Heart right ventricle (tissue), 16 donors: ENCODE measurements around the gene BRMS1L. TPM values are rescaled to one million over a fixed set of nuclear protein-coding genes. Genes with fewer than 3 reads are reported as not detected.

Experiments used
- ATAC-seq, 8 donors: fragments of 200-7000 bp; cut with Tn5 transposase; one replicate each; pipeline ENCODE4 v1.9.1; 2020; ENCODE audit warnings: mild to moderate bottlenecking in 8 of 8, moderate library complexity in 8 of 8, moderate number of reproducible peaks in 1 of 8
- DNase-seq, 2 donors: peaks; one replicate each; pipeline ENCODE4 v3.0.0-alpha.2; 2020
- H3K27ac ChIP-seq, 10 donors: fragments of 200-600 bp; sonication (generic) in 2 of 10; one replicate each; pipeline versions ENCODE4 v1.5.0 to v1.8.0; 2020 to 2022; ENCODE audit warnings: mild to moderate bottlenecking in 3 of 10
- H3K27me3 ChIP-seq, 7 donors: fragments of 200-600 bp; one replicate each; pipeline ENCODE4 v1.8.0; 2021 to 2022; ENCODE audit warnings: mild to moderate bottlenecking in 2 of 7
- H3K36me3 ChIP-seq, 9 donors: fragments of 200-600 bp; sonication (generic) in 1 of 9; one replicate each; pipeline versions ENCODE4 v1.5.0 to v1.8.0; 2020 to 2022; ENCODE audit warnings: mild to moderate bottlenecking in 2 of 9
- H3K4me1 ChIP-seq, 9 donors: fragments of 200-600 bp; sonication (generic) in 1 of 9; one replicate each; pipeline versions ENCODE4 v1.5.0 to v1.8.0; 2020 to 2022; ENCODE audit warnings: mild to moderate bottlenecking in 4 of 9
- H3K4me3 ChIP-seq, 10 donors: fragments of 200-600 bp; sonication (generic) in 2 of 10; one replicate each; pipeline versions ENCODE4 v1.5.0 to v1.8.0; 2020 to 2022; ENCODE audit warnings: mild to moderate bottlenecking in 7 of 10, moderate library complexity in 2 of 10
- H3K9me3 ChIP-seq, 11 donors: fragments of 200-600 bp in 10 of 11; sonication (generic) in 2 of 11; one replicate each; pipeline versions ENCODE4 v1.5.0 to v1.8.0; 2013 to 2022; ENCODE audit warnings: mild to moderate bottlenecking in 2 of 11, control low read depth in 1 of 11, moderate library complexity in 1 of 11
- WGBS, 2 donors: extraction: QIAGEN DNeasy Blood & Tissue Kit; methylation state at CpG; one replicate each; pipeline ENCODE4 v1.1.7; 2013; ENCODE audit warnings: inconsistent platforms in 1 of 2; 5-methylcytosine and 5-hydroxymethylcytosine counted together
- intact Hi-C, 10 donors: fragments of 100-400 bp; cut with DNase I; formaldehyde crosslinking; loops; one replicate each; pipeline versions ENCODE4 v1.11.1 to v1.14.2; 2022
- polyA plus RNA-seq, 2 donors: library from polyadenylated mRNA; stranded (reverse); fragments of 200-250 nt; gene quantifications; one replicate each; pipeline ENCODE4 v1.2.3, GENCODE V29; 2013
- total RNA-seq, 10 donors: library from RNA; stranded (reverse); fragmentation: NEBNext Ultra II Directional in 3 of 10; extraction: Animal tissue kit (Norgen Biotek cat#: 25700) in 3 of 10; gene quantifications; one replicate each; pipeline versions ENCODE4 v1.2.1 to v1.2.4, GENCODE V29; 2021 to 2023
- TF ChIP-seq, protein P1 (sequence below), 9 donors: fragments of 200-600 bp; sonication (generic) in 2 of 9; IDR thresholded peaks; one replicate each; pipeline versions ENCODE4 v1.5.0 to v1.8.0; 2021 to 2022; ENCODE audit warnings: antibody characterized with exemption in 9 of 9, mild to moderate bottlenecking in 5 of 9, moderate library complexity in 1 of 9
- donor health status: Arrhythmogenic right ventricular cardiomyopathy.
- donor health status: ischemic (EF 13 %, LVEDD 7.1; RV severe dilation, severe dysfunction).
- donor health status: healthy with polysubstance abuse.
- donor health status: DM: no; HTN: yes; CAD: no.
- donor health status: DM: no; HTN: no; CAD: no.
- donor health status: ischemic (EF 25% LVEDD 6.9; RV normal size, moderate dysfunction).
- donor health status: ischemic (EF 25% LVEDD 5.7; RV mildly dilated, moderate dysfunction).
- donor health status: healthy.
- donor health status: DM: yes; HTN: yes; CAD: no.
- donor health status: Ischemic cardiomyopathy.
- donor health status: ischemic (EF 35%, LVEDD 5.7; RV mildly dilated, moderate dysfunction).
- donor health status: nonischemic (EF 11% LVEDD 7.7; RV severe dilation, severe dysfunction).
- donor health status: DM: yes; HTN: yes; CAD: no.
- donor health status: PGD.
- donor health status: ischemic (EF 29% LVEDD 5.4; RV normal size, mild dysfunction).
- donor health status: nonischemic (EF 23%, LVEDD 6.1; RV moderate dilation, normal function).

Gene BRMS1L
- total and polyA plus RNA-seq, 12 donors, result 2.9 to 14.0 (median 11.3) TPM

DNA sequence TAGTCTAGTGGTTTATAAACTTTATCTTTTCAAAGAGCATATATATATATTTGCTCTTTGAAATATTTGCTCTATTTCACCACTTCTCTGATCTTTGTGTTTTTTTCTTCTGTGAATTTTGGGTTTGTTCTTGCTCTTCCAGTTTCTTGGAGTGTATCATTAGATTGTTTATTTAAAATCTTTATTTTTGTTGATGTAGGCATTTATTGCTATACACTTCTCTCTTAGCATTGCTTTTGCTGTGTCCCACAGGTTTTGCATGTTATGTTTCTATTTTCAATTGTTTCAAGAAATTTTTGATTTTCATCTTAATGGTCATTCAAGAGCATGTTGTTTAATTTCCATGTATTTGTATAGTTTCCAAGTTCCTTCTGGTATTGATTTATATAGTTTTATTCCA, 69.1 kb downstream of the BRMS1L start:
- Histone ChIP-seq H3K27me3 (no peaks in the 10 kb centered on the region), H3K4me3 (no peak overlapping the region), H3K27ac (no peak overlapping the region), H3K9me3 (peaks cover 0 to 40% (median 2%) of the 10 kb centered on the region in 11 donors), H3K4me1 (no peaks in the 10 kb centered on the region), H3K36me3 (no peaks in the 10 kb centered on the region)
- intact Hi-C loops, result no loop called here
- TF ChIP-seq, protein P1, sequence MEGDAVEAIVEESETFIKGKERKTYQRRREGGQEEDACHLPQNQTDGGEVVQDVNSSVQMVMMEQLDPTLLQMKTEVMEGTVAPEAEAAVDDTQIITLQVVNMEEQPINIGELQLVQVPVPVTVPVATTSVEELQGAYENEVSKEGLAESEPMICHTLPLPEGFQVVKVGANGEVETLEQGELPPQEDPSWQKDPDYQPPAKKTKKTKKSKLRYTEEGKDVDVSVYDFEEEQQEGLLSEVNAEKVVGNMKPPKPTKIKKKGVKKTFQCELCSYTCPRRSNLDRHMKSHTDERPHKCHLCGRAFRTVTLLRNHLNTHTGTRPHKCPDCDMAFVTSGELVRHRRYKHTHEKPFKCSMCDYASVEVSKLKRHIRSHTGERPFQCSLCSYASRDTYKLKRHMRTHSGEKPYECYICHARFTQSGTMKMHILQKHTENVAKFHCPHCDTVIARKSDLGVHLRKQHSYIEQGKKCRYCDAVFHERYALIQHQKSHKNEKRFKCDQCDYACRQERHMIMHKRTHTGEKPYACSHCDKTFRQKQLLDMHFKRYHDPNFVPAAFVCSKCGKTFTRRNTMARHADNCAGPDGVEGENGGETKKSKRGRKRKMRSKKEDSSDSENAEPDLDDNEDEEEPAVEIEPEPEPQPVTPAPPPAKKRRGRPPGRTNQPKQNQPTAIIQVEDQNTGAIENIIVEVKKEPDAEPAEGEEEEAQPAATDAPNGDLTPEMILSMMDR (IDR thresholded peaks at IDR 0.05), result no peak
- DNase-seq, result no peak
- ATAC-seq, result no peak

DNA sequence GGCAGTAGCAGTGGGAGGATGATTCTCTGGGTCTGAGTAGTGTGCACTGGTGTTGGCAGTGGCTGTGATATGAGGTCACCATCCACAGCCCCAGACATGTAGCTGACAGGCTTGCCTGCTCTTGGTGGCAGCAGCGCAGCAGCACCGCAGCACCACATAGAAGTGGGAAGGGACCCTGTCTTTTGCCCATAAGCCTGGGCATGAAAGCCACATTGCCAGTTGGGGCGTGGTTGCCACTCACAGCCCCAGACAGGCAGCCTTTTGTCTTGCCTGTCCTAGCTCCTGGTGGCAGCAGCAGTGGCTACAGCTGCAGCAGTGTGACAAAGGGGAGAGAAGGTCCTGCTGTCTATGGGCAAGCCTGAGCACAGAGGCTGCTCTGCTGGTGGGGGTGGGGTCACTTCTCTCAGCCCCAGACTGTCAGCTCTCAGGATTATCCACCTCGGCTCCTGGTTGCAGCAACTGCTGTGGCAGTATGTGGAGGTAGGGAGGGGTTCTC, 71.5 kb downstream of the BRMS1L start:
- 75 to 80% methylated on average over 4 of the region's 4 CpGs for WGBS, 2 donors
- Histone ChIP-seq H3K27ac (no peak overlapping the region), H3K27me3 (no peaks in the 10 kb centered on the region), H3K9me3 (peaks cover 0 to 40% (median 2%) of the 10 kb centered on the region in 11 donors), H3K36me3 (no peaks in the 10 kb centered on the region), H3K4me1 (no peaks in the 10 kb centered on the region), H3K4me3 (no peak overlapping the region)
- TF ChIP-seq, protein P1 (IDR thresholded peaks at IDR 0.05), result no peak
- ATAC-seq, result no peak
- no peak for DNase-seq
- intact Hi-C loops, result no loop called here

DNA sequence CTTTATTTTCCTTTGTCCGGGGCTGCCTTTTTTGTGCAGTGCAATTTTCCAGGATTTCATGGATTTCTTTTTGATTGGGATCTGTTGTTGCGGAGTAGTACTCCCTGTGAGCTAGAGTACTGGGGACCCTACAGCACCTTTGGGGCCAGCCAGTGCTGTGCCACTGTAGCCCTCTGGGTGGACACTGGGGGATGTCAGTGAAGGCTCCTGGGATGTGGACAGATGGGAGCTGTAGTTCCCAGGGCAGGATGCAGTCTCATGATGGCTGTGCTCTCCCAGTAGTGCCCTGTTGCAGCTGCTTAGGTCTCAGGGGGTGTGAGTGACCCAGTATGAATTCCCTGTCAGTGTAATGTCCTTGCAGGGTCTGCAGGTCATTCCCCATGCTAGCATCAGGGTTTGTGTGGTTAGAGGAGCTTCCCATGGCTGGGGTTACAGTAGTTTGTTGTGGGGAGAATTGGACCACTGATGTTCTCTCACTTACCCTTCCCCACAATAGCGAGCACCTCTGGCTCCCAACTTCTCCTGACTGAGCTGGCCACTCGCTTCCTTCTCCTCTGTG, 72.2 kb downstream of the BRMS1L start:
- Histone ChIP-seq H3K36me3 (no peaks in the 10 kb centered on the region), H3K27ac (no peak overlapping the region), H3K4me3 (no peak overlapping the region), H3K4me1 (no peaks in the 10 kb centered on the region), H3K27me3 (no peaks in the 10 kb centered on the region), H3K9me3 (peaks cover 0 to 40% (median 2%) of the 10 kb centered on the region in 11 donors)
- no peak for DNase-seq
- TF ChIP-seq, protein P1 (IDR thresholded peaks at IDR 0.05), result no peak
- WGBS, 2 donors, result 88 to 95% methylated on average over 4 of the region's 4 CpGs
- no peak for ATAC-seq
- intact Hi-C loops, result no loop called here

DNA sequence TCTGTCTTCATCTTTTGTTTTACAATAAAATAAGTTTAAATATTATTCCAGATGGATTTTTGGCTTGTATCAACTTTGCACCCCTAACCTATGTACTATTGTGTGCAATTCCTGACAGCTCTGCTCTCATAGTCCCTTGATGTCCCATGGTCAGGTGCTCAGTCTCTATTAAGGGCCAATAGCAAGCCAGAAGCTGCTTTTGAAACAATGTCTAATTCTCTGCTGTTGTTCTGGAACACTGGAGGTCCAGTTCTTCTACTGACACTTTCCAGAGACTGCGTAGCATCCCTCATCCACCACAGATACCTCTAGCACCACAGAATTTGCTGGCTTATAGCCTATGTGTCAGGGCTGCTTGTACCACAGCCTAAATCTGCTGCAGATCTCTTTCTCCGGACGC, 74.6 kb downstream of the BRMS1L start:
- no peak for DNase-seq
- no peak for ATAC-seq
- intact Hi-C loops, result no loop called here
- no peaks in the 10 kb centered on the region for H3K36me3 ChIP-seq
- TF ChIP-seq, protein P1 (IDR thresholded peaks at IDR 0.05), result no peak
- peaks cover 0 to 16% (median 2%) of the 10 kb centered on the region in 11 donors for H3K9me3 ChIP-seq
- 92 to 94% methylated on average over 3 of the region's 3 CpGs for WGBS, 2 donors
- no peaks in the 10 kb centered on the region for H3K27me3 ChIP-seq
- no peak overlapping the region for H3K4me3 ChIP-seq
- no peak overlapping the region for H3K27ac ChIP-seq
- no peaks in the 10 kb centered on the region for H3K4me1 ChIP-seq
